ENCODE results near the gene KCNJ15.

The KCNJ15 gene

GRCh38 chr21:38300141-38300578, 43.4 kb downstream of the KCNJ15 start:
- DNase-seq = no peak

GRCh38 chr21:38301321-38302214, 44.8 kb downstream of the KCNJ15 start:
- no peak for DNase-seq

- no peak for DNase-seq
Observed at GRCh38 chr21:38303300-38303699, 46.5 kb downstream of the KCNJ15 start.

GRCh38 chr21:38306433-38307141, 49.8 kb downstream of the KCNJ15 start:
- no peak for DNase-seq

GRCh38 chr21:38307771-38308531, 51.2 kb downstream of the KCNJ15 start:
- DNase-seq = no peak

GRCh38 chr21:38308532-38309119, 51.8 kb downstream of the KCNJ15 start:
- DNase-seq = no peak

GRCh38 chr21:38310646-38311485, 54.1 kb downstream of the KCNJ15 start:
- DNase-seq = no peak

- DNase-seq = no peak
Observed at GRCh38 chr21:38311765-38312164, 55.0 kb downstream of the KCNJ15 start.

- DNase-seq = no peak
Observed at GRCh38 chr21:38312822-38313221, 56.0 kb downstream of the KCNJ15 start.

GRCh38 chr21:38314558-38314957, 57.8 kb downstream of the KCNJ15 start:
- no peak for DNase-seq

- no peak for DNase-seq
Observed at GRCh38 chr21:38315122-38315521, 58.3 kb downstream of the KCNJ15 start.

GRCh38 chr21:38319781-38320180, 63.0 kb downstream of the KCNJ15 start:
- DNase-seq = no peak

- no peak for DNase-seq
Observed at GRCh38 chr21:38321568-38321967, 64.8 kb downstream of the KCNJ15 start.

- DNase-seq = no peak
Observed at GRCh38 chr21:38322311-38322950, 65.6 kb downstream of the KCNJ15 start.

GRCh38 chr21:38323721-38324531, 67.1 kb downstream of the KCNJ15 start:
- no peak for DNase-seq

- DNase-seq = no peak
Observed at GRCh38 chr21:38325216-38325615, 68.4 kb downstream of the KCNJ15 start.

GRCh38 chr21:38325731-38326420, 69.1 kb downstream of the KCNJ15 start:
- no peak for DNase-seq

- no peak for DNase-seq
Observed at GRCh38 chr21:38326429-38326828, 69.6 kb downstream of the KCNJ15 start.

- no peak for DNase-seq
Observed at GRCh38 chr21:38326899-38327298, 70.1 kb downstream of the KCNJ15 start.

- no peak for DNase-seq
Observed at GRCh38 chr21:38327984-38328383, 71.2 kb downstream of the KCNJ15 start.
